Stimulated activated CD4-positive, alpha-beta T cell treated with anti-CD3 and anti-CD28 coated beads, Interleukin-12 subunit alpha, Interleukin-12 subunit beta, amount 100 ng/mL, for 48 hours (primary cell): ENCODE measurements around the gene GUCY1A2.
"Not testable (repeated sequence)": the region's sequence is repeated elsewhere in the genome, so short reads cannot be mapped to it uniquely, and the experiment has no call there.

Experiments
- DNase-seq, 3 donors: peaks; one replicate each; pipeline ENCODE4 v3.0.0-alpha.2; 2020; ENCODE audit warnings: low read depth in 2 of 3, low spot score in 1 of 3

Gene GUCY1A2

GRCh38 chr11:106848526-106848925, 169.8 kb downstream of the GUCY1A2 start:
- DNase-seq = no peak

- no peak for DNase-seq
Measured at GRCh38 chr11:106842134-106842533, 176.1 kb downstream of the GUCY1A2 start.

GRCh38 chr11:106840947-106841346, 177.3 kb downstream of the GUCY1A2 start:
- DNase-seq = no peak

- no peak for DNase-seq
Measured at GRCh38 chr11:106840146-106840545, 178.1 kb downstream of the GUCY1A2 start.

- DNase-seq = no peak
Measured at GRCh38 chr11:106834567-106834966, 183.7 kb downstream of the GUCY1A2 start.

GRCh38 chr11:106828976-106829375, 189.3 kb downstream of the GUCY1A2 start:
- DNase-seq = no peak

- no peak for DNase-seq
Measured at GRCh38 chr11:106828576-106828975, 189.7 kb downstream of the GUCY1A2 start.

- DNase-seq = no peak
Measured at GRCh38 chr11:106827687-106828086, 190.6 kb downstream of the GUCY1A2 start.

- DNase-seq = not testable (repeated sequence)
Measured at GRCh38 chr11:106826558-106826957, 191.7 kb downstream of the GUCY1A2 start.

- no peak for DNase-seq
Measured at GRCh38 chr11:106821826-106822225, 196.4 kb downstream of the GUCY1A2 start.

GRCh38 chr11:106821291-106821690, 197.0 kb downstream of the GUCY1A2 start:
- no peak for DNase-seq

GRCh38 chr11:106818443-106818842, 199.8 kb downstream of the GUCY1A2 start:
- no peak for DNase-seq

- DNase-seq = no peak
Measured at GRCh38 chr11:106815209-106815608, 203.1 kb downstream of the GUCY1A2 start.

GRCh38 chr11:106813806-106814205, 204.5 kb downstream of the GUCY1A2 start:
- DNase-seq = no peak

GRCh38 chr11:106794058-106794457, 224.2 kb downstream of the GUCY1A2 start:
- DNase-seq = no peak

GRCh38 chr11:106789406-106789805, 228.9 kb downstream of the GUCY1A2 start:
- no peak for DNase-seq

GRCh38 chr11:106787454-106787853, 230.8 kb downstream of the GUCY1A2 start:
- no peak for DNase-seq

GRCh38 chr11:106785913-106786650, 232.2 kb downstream of the GUCY1A2 start:
- DNase-seq = no peak

GRCh38 chr11:106777302-106777701, 241.0 kb downstream of the GUCY1A2 start:
- DNase-seq = not testable (repeated sequence)

GRCh38 chr11:106770489-106771085, 247.7 kb downstream of the GUCY1A2 start:
- no peak for DNase-seq

GRCh38 chr11:106765469-106766258, 252.6 kb downstream of the GUCY1A2 start:
- no peak for DNase-seq

- DNase-seq = no peak
Measured at GRCh38 chr11:106763501-106763900, 254.8 kb downstream of the GUCY1A2 start.
